SJSA1 (cell line): ENCODE measurements around the gene CBFB. TPM values are rescaled to one million over a fixed set of nuclear protein-coding genes. Genes with fewer than 3 reads are reported as not detected.

Experiments used
- DNase-seq, 2 experiments: peaks; one replicate each; pipeline ENCODE4 v3.0.0-alpha.2; 2015 to 2020; ENCODE audit warnings: low spot score in 2 of 2, low read depth in 1 of 2
- H3K27ac ChIP-seq: fragments of 250-450 bp; sonication (Bioruptor Pico); 2 replicates; pipeline ENCODE4 v1.5.1; 2020; ENCODE audit warnings: mild to moderate bottlenecking, moderate library complexity
- H3K27me3 ChIP-seq: fragments of 250-450 bp; sonication (Bioruptor Pico); replicated peaks from 2 replicates; pipeline ENCODE4 v1.5.1; 2020; ENCODE audit warnings: mild to moderate bottlenecking, moderate library complexity
- H3K36me3 ChIP-seq: fragments of 250-450 bp; sonication (Bioruptor Pico); 2 replicates; pipeline ENCODE4 v1.5.1; 2020; ENCODE audit warnings: mild to moderate bottlenecking
- H3K4me1 ChIP-seq: fragments of 250-450 bp; sonication (Bioruptor Pico); replicated peaks from 2 replicates; pipeline ENCODE4 v1.6.1; 2021; ENCODE audit warnings: mild to moderate bottlenecking
- H3K4me3 ChIP-seq: fragments of 250-450 bp; sonication (Bioruptor Pico); 2 replicates; pipeline ENCODE4 v1.5.1; 2020; ENCODE audit warnings: mild to moderate bottlenecking
- H3K9me3 ChIP-seq: fragments of 250-450 bp; sonication (Bioruptor Pico); replicated peaks from 2 replicates; pipeline ENCODE4 v1.5.1; 2020; ENCODE audit warnings: mild to moderate bottlenecking
- total RNA-seq: library from RNA; depleted of rRNA; stranded (reverse); fragments of >200 nt; shearing (Covaris generic); gene quantifications from 2 replicates; pipeline ENCODE4 v1.2.3, GENCODE V29; 2014

The CBFB gene
- total RNA-seq, 1 experiment from 2014 or later = 170 TPM

DNA sequence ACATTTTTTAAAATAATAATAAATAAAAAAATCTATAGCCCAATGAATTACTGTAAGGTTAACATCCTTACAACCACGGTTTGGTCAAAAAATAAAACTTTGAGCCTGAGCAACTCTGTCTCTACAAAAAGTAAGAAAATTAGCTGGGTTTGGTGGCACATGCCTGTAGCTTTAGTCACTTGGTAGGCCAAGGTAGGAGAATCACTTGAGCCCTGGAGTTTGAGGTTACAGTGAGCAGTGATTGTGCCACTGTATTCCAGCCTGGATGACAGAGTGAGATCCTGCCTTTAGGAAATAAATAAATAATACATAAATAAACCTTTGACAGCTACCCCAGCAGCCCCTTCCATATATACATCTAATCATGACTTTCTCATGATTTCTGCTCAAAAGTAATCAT is 53.9 kb downstream of the CBFB start:
- no peak for DNase-seq
- no peak overlapping the region for H3K4me3 ChIP-seq
- H3K27me3 ChIP-seq = no peaks in the 10 kb centered on the region
- peaks cover 41% of the 10 kb centered on the region for H3K36me3 ChIP-seq
- H3K27ac ChIP-seq = no peak overlapping the region
- no peaks in the 10 kb centered on the region for H3K9me3 ChIP-seq
- H3K4me1 ChIP-seq = peaks cover 13% of the 10 kb centered on the region

- H3K4me3 ChIP-seq = no peak overlapping the region
- no peak overlapping the region for H3K27ac ChIP-seq
- peaks cover 29% of the 10 kb centered on the region for H3K4me1 ChIP-seq
- DNase-seq = no peak
- H3K36me3 ChIP-seq = peaks cover 31% of the 10 kb centered on the region
- no peaks in the 10 kb centered on the region for H3K27me3 ChIP-seq
- H3K9me3 ChIP-seq = no peaks in the 10 kb centered on the region
Measured at GRCh38 chr16:67084345-67085028, 55.5 kb downstream of the CBFB start.

DNA sequence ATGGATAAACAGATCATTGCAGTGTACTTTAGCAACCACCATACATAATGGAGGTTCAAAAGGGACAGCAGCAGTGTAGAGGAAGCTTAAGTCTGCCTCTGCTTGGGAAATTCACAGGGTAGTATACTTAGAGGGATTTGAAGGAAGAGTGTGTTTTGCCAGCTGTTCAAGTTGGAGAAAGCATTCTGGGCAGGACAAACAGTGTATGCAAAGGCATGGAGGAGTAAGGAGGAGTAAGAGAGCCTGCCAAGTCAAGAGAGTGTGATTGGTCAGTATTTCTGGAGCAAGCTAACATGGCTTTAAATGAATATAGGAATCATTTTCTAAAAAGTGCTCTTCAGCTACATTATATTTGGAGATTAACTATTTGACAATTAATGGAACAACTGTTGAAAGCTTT is 57.9 kb downstream of the CBFB start:
- Histone ChIP-seq H3K9me3 (no peaks in the 10 kb centered on the region), H3K4me1 (peaks cover 52% of the 10 kb centered on the region), H3K27ac (no peak overlapping the region), H3K4me3 (no peak overlapping the region), H3K36me3 (peaks cover 26% of the 10 kb centered on the region), H3K27me3 (no peaks in the 10 kb centered on the region)
- no peak for DNase-seq

- H3K9me3 ChIP-seq = no peaks in the 10 kb centered on the region
- H3K4me1 ChIP-seq = peaks cover 57% of the 10 kb centered on the region
- peaks cover 26% of the 10 kb centered on the region for H3K36me3 ChIP-seq
- no peaks in the 10 kb centered on the region for H3K27me3 ChIP-seq
- no peak overlapping the region for H3K4me3 ChIP-seq
- DNase-seq = no peak
- H3K27ac ChIP-seq = peak overlapping the region; percentile 19; the same call in 1 of the 2 replicates
Measured at GRCh38 chr16:67087291-67087690, 58.3 kb downstream of the CBFB start.

DNA sequence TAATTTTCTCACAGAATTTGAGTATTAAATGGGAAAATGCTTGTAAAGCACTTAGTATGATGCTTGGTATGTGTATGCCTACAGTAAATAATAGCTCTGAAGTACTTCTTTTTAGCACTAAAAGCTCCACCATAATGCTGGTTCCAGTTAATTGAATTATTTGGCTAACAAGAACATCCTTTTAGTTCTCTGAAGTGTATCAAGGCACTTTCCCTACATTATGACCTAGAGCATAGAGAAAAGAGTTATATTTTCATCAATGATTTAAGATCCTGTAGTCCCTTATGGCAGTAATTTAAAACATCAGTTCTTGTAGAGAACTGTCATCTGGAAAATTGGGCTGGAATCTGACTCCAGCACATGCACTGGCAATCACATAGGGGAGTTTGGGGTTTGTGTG is 58.9 kb downstream of the CBFB start:
- no peak overlapping the region for H3K4me3 ChIP-seq
- peaks cover 27% of the 10 kb centered on the region for H3K36me3 ChIP-seq
- no peaks in the 10 kb centered on the region for H3K27me3 ChIP-seq
- H3K27ac ChIP-seq = peak overlapping the region; percentile 19
- H3K9me3 ChIP-seq = no peaks in the 10 kb centered on the region
- peaks cover 60% of the 10 kb centered on the region for H3K4me1 ChIP-seq
- DNase-seq = no peak

- H3K9me3 ChIP-seq = no peaks in the 10 kb centered on the region
- H3K27me3 ChIP-seq = no peaks in the 10 kb centered on the region
- H3K4me1 ChIP-seq = peaks cover 62% of the 10 kb centered on the region
- no peak overlapping the region for H3K4me3 ChIP-seq
- DNase-seq = peak; percentile 57 to 61
- peaks cover 26% of the 10 kb centered on the region for H3K36me3 ChIP-seq
- H3K27ac ChIP-seq = peak overlapping the region; percentile 16
Measured at GRCh38 chr16:67088551-67088950, 59.6 kb downstream of the CBFB start.

GRCh38 chr16:67089101-67089500 is 60.2 kb downstream of the CBFB start:
- peaks cover 29% of the 10 kb centered on the region for H3K36me3 ChIP-seq
- H3K4me1 ChIP-seq = peaks cover 62% of the 10 kb centered on the region
- H3K4me3 ChIP-seq = no peak overlapping the region
- no peak for DNase-seq
- no peaks in the 10 kb centered on the region for H3K27me3 ChIP-seq
- H3K9me3 ChIP-seq = no peaks in the 10 kb centered on the region
- peak overlapping the region; percentile 16 for H3K27ac ChIP-seq

DNA sequence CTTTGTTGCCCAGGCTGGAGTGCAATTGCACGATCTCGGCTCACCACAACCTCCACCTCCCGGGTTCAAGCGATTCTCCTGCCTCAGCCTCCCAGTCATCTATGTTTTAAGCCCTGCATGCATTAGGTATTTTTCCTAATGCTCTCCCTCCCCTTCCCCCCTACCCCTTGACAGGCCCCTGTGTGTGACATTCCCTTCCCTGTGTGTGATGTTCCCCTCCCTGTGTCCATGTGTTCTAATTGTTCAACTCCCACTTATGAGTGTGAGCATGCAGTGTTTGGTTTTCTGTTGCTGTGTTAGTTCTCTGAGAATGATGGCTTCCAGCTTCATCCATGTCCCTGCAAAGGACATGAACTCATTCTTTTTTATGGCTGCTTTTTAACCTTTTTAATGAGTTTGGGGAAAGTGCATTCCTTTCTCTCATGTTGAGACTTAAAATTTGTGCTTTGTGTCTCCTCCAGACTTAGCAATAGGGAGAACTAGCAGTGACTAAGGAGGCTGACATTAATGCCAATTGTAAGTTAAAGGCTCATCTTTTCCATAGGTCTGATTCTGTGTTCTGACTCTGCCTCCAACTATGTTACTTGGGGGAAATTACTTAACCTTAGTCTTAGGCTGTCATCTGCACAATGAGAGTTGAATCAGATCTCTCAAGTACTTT is 63.1 kb downstream of the CBFB start:
- peaks cover 16% of the 10 kb centered on the region for H3K36me3 ChIP-seq
- no peaks in the 10 kb centered on the region for H3K9me3 ChIP-seq
- no peak for DNase-seq
- no peak overlapping the region for H3K4me3 ChIP-seq
- no peak overlapping the region for H3K27ac ChIP-seq
- H3K4me1 ChIP-seq = peaks cover 58% of the 10 kb centered on the region
- H3K27me3 ChIP-seq = no peaks in the 10 kb centered on the region

DNA sequence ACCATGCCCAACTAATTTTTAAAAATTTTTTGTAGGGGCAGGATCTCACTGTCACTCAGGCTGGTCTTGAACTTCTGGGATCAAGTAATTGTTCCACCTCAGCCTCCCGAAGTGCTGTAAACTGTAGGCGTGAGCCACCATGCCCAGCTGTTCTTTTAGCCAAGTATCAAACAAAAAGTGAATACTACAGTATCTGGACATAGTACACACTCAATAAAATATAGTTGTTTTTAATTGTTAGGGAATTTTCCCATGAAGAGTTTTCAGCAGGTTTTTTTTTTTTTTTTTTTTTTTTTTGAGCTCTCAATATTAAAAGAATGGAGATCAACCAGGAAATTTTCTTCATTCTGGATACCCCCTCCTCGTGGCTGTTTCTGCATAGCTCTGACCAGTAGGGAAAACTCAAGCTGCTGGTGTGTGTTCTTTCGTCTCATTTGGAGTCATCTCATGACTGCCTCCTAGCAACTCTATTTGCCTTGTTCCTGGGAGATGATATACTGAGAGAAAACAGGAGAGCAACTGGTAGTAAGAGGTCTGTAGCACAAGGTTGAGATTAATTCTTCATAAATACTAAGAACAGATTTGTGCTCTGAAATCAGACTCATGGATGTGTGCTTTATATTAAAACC is 64.3 kb downstream of the CBFB start:
- Histone ChIP-seq H3K4me1 (peaks cover 46% of the 10 kb centered on the region), H3K27me3 (no peaks in the 10 kb centered on the region), H3K27ac (no peak overlapping the region), H3K9me3 (no peaks in the 10 kb centered on the region), H3K4me3 (no peak overlapping the region), H3K36me3 (peaks cover 17% of the 10 kb centered on the region)
- no peak for DNase-seq

- Histone ChIP-seq H3K27me3 (no peaks in the 10 kb centered on the region), H3K27ac (no peak overlapping the region), H3K36me3 (peaks cover 26% of the 10 kb centered on the region), H3K4me1 (peaks cover 8% of the 10 kb centered on the region), H3K9me3 (no peaks in the 10 kb centered on the region), H3K4me3 (no peak overlapping the region)
- no peak for DNase-seq
Measured at GRCh38 chr16:67098599-67098998, 69.7 kb downstream of the CBFB start.

GRCh38 chr16:67100569-67101310 is 71.8 kb downstream of the CBFB start:
- Histone ChIP-seq H3K27ac (no peak overlapping the region), H3K4me1 (peaks cover 8% of the 10 kb centered on the region), H3K4me3 (no peak overlapping the region), H3K9me3 (no peaks in the 10 kb centered on the region), H3K27me3 (no peaks in the 10 kb centered on the region), H3K36me3 (peaks cover 26% of the 10 kb centered on the region)
- DNase-seq = peak in 1 of 2 experiments; percentile 50

DNA sequence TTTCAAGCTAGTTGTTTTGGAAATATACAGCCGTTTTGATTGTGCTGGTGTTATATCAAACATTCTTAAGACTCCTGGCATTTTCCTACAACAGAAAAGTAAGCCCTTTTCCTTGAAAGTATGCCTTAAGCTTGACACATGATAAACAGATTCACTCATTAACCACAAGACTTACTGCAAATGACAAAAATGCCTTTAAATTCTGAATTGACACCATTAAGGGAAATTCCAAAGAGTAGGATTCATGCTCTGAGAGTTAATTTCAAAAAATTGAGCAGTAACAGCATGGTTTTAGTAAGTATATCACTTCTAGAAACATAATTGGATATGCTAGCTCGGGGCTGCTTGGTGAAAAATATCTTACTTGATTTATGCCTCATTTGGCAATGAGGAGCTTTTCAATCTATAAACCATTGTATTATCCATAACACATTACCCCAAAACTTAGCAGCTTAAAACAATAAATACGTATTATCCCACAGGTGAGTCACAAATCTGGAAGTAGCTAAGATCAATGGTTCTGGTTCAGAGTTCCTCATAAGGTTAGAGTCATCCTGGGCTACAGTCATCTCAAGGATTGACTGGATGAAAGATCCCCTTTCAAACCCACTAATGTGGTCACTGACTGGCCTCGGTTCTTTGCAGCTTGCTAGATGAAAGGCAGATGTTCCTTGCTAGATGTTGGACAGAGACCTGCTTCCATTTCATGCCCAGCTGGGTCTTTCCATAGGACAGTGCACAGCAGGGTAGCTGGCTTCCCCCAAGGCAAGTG is 72.5 kb downstream of the CBFB start:
- Histone ChIP-seq H3K27ac (no peak overlapping the region), H3K36me3 (peaks cover 26% of the 10 kb centered on the region), H3K9me3 (no peaks in the 10 kb centered on the region), H3K4me1 (peaks cover 8% of the 10 kb centered on the region), H3K27me3 (no peaks in the 10 kb centered on the region), H3K4me3 (no peak overlapping the region)
- DNase-seq = no peak

- Histone ChIP-seq H3K4me1 (peaks cover 8% of the 10 kb centered on the region), H3K4me3 (no peak overlapping the region), H3K27me3 (no peaks in the 10 kb centered on the region), H3K9me3 (no peaks in the 10 kb centered on the region), H3K36me3 (peaks cover 17% of the 10 kb centered on the region), H3K27ac (no peak overlapping the region)
- DNase-seq = peak in 1 of 2 experiments; percentile 58
Measured at GRCh38 chr16:67104061-67104460, 75.1 kb downstream of the CBFB start.
